K562 (cell line): ENCODE data around the gene TCAP. TPM values are rescaled to one million over a fixed set of nuclear protein-coding genes. Genes with fewer than 3 reads are reported as not detected.
A peak's percentile ranks its signal among the peaks of the same experiment; 100 is the strongest.

Experiments
- ATAC-seq: fragments of 200-7000 bp; cut with Tn5 transposase; 3 replicates; pipeline ENCODE4 v1.9.1; 2020; ENCODE audit warnings: moderate library complexity
- BruUV-seq: library from RNA; stranded (reverse); fragments of 400-500 nt; replicated peaks from 2 replicates; lab custom pipeline; 2021; lab: Mats Ljungman, UMichigan
- CTCF ChIA-PET: fragments of 300-600 bp; formaldehyde crosslinking; extraction: SDS; loops from one replicate; lab custom pipeline; 2021; ENCODE audit warnings: low intra/inter-chr PET ratio; lab: Yijun Ruan, JAX
- POLR2A ChIA-PET: fragments of 300-600, 350-650 bp; sonication (Branson Sonifier 250); formaldehyde crosslinking; extraction: SDS; loops from one replicate; lab custom pipeline; 2021; ENCODE audit warnings: antibody characterized with exemption, inconsistent platforms; lab: Yijun Ruan, JAX
- DNase-seq, 4 experiments: peaks; one replicate each; pipeline versions ENCODE4 v3.0.0 to v3.0.0-alpha.2; 2011 to 2018; ENCODE audit warnings: low spot score in 3 of 4, mixed read lengths in 3 of 4; ENCODE audit errors: extremely low read depth in 1 of 4
- FAIRE-seq: peaks from 2 replicates; lab custom pipeline; 2011; peaks lifted over from hg19 to GRCh38; lab: Jason Lieb, UNC
- H2AFZ ChIP-seq: 2 replicates; pipeline ENCODE4 v1.6.0; 2011; ENCODE audit warnings: low read depth, low read length, control low read depth, inconsistent platforms
- H3K27ac ChIP-seq: fragments of 200-600 bp; 3 replicates; pipeline ENCODE4 v1.8.0; 2011; ENCODE audit warnings: low read depth, mild to moderate bottlenecking, control low read depth, inconsistent platforms, low read length, moderate library complexity, mixed read lengths; ENCODE audit errors: extremely low read depth
- H3K27me3 ChIP-seq, 2 experiments: fragments of 300-600 bp in 1 of 2; 2 replicates in 1 of 2; 3 replicates in 1 of 2; pipeline versions ENCODE4 v1.6.0 to v1.8.0; 2011; ENCODE audit warnings: inconsistent platforms in 2 of 2, low read length in 2 of 2, mild to moderate bottlenecking in 1 of 2, mixed read lengths in 1 of 2, moderate library complexity in 1 of 2; ENCODE audit not compliant: control insufficient read depth in 2 of 2, insufficient read depth in 2 of 2
- H3K36me3 ChIP-seq: fragments of 300-600 bp; 3 replicates; pipeline ENCODE4 v1.8.0; 2011; ENCODE audit warnings: mild to moderate bottlenecking, low read length, inconsistent platforms; ENCODE audit not compliant: control insufficient read depth, insufficient read depth
- H3K4me1 ChIP-seq, 2 experiments: fragments of 200-600 bp in 1 of 2; replicated peaks in 1 of 2; 2 replicates in 1 of 2; 3 replicates in 1 of 2; pipeline versions ENCODE4 v1.5.1 to v1.8.0; 2011; ENCODE audit warnings: inconsistent platforms in 2 of 2, low read length in 2 of 2, mild to moderate bottlenecking in 1 of 2, mixed read lengths in 1 of 2, moderate library complexity in 1 of 2; ENCODE audit not compliant: control insufficient read depth in 2 of 2, insufficient read depth in 2 of 2
- H3K4me2 ChIP-seq: 2 replicates; pipeline ENCODE4 v1.6.1; 2011; ENCODE audit warnings: low read length, control low read depth, inconsistent platforms, mixed read lengths; ENCODE audit not compliant: insufficient read depth
- H3K4me3 ChIP-seq: fragments of 200-600 bp; sonication (generic), shearing (Covaris generic); 2 replicates; pipeline ENCODE4 v1.5.1; 2016; ENCODE audit warnings: control low read depth, inconsistent platforms
- H3K79me2 ChIP-seq: fragments of 200-600 bp; 3 replicates; pipeline ENCODE4 v1.8.0; 2011; ENCODE audit warnings: low read length, inconsistent platforms; ENCODE audit not compliant: control insufficient read depth, insufficient read depth
- H3K9ac ChIP-seq, 2 experiments: 2 replicates each; pipeline versions ENCODE4 v1.6.0 to v1.6.1; 2011; ENCODE audit warnings: low read depth in 2 of 2, low read length in 2 of 2, control low read depth in 1 of 2, inconsistent platforms in 1 of 2, mild to moderate bottlenecking in 1 of 2, mixed read lengths in 1 of 2; ENCODE audit not compliant: insufficient read depth in 1 of 2
- H3K9me1 ChIP-seq: one replicate; pipeline ENCODE4 v1.6.0; 2011; ENCODE audit warnings: inconsistent platforms, mild to moderate bottlenecking, low read length, moderate library complexity; ENCODE audit not compliant: control insufficient read depth, insufficient read depth
- H3K9me3 ChIP-seq: replicated peaks from 2 replicates; pipeline ENCODE4 v1.5.1; 2011; ENCODE audit warnings: low read depth, low read length, inconsistent platforms; ENCODE audit not compliant: control insufficient read depth, insufficient read depth
- H4K20me1 ChIP-seq: replicated peaks from 2 replicates; pipeline ENCODE4 v1.6.1; 2011; ENCODE audit warnings: low read length, inconsistent platforms, mixed read lengths; ENCODE audit not compliant: control insufficient read depth, insufficient read depth
- CBX3 ChIP-seq, 2 experiments: IDR thresholded peaks; 1 replicate in 1 of 2; 2 replicates in 1 of 2; pipeline ENCODE4 v1.6.1; 2012; ENCODE audit warnings: inconsistent platforms in 2 of 2, low read length in 2 of 2, borderline replicate concordance in 1 of 2, control low read depth in 1 of 2
- ESRRA ChIP-seq: fragments of 450-650 bp; IDR thresholded peaks from 2 replicates; pipeline ENCODE4 v1.6.1; 2014; ENCODE audit warnings: low read depth, mild to moderate bottlenecking, moderate library complexity, borderline replicate concordance
- MEIS2 ChIP-seq: fragments of 450-650 bp; IDR thresholded peaks from 2 replicates; pipeline ENCODE4 v1.6.1; 2014; ENCODE audit warnings: mild to moderate bottlenecking; ENCODE audit not compliant: partially characterized antibody
- RBM14 ChIP-seq: fragments of 200-400 bp; formaldehyde crosslinking; IDR thresholded peaks from 2 replicates; pipeline ENCODE4 v1.6.1; 2018; ENCODE audit warnings: low read depth, mild to moderate bottlenecking, low read length, moderate library complexity, borderline replicate concordance; ENCODE audit not compliant: insufficient read depth
- RFX7 ChIP-seq: fragments of 250-450 bp; sonication (Bioruptor Pico); IDR thresholded peaks from 2 replicates; pipeline ENCODE4 v1.5.1; 2021; ENCODE audit warnings: mild to moderate bottlenecking
- ZBTB33 ChIP-seq: sonication (generic); formaldehyde crosslinking; IDR thresholded peaks from 2 replicates; pipeline ENCODE4 v1.8.1; 2023; ENCODE audit warnings: mild to moderate bottlenecking, missing genetic modification reagents
- ZC3H11A ChIP-seq: IDR thresholded peaks from 2 replicates; pipeline ENCODE4 v1.6.1; 2012; ENCODE audit warnings: low read depth, low read length, improper control_type of control experiment
- ZNF232 ChIP-seq: sonication (generic); formaldehyde crosslinking; IDR thresholded peaks from 2 replicates; pipeline ENCODE4 v1.8.0; 2022; ENCODE audit warnings: mild to moderate bottlenecking, missing genetic modification reagents
- ZNF282 ChIP-seq: sonication (generic); formaldehyde crosslinking; IDR thresholded peaks from 2 replicates; pipeline ENCODE4 v1.8.1; 2023; ENCODE audit warnings: missing genetic modification reagents
- ZNF79 ChIP-seq: fragments of 250-450 bp; sonication (Bioruptor Pico); IDR thresholded peaks from 2 replicates; pipeline ENCODE4 v1.4.0; 2020; ENCODE audit warnings: low read depth, mild to moderate bottlenecking, moderate library complexity
- WGBS: fragments of 100-300 bp; shearing (Covaris generic); methylation state at CpG from one replicate; pipeline ENCODE4 v1.1.6; 2016; ENCODE audit warnings: low coverage, mixed read lengths; ENCODE audit not compliant: insufficient coverage; ENCODE audit errors: missing lambda C conversion rate; 5-methylcytosine and 5-hydroxymethylcytosine counted together
- in situ Hi-C: fragments of 300-500 bp; cut with MboI; formaldehyde crosslinking; loops from 4 replicates; pipeline ENCODE4 v1.15.0; 2018; ENCODE audit warnings: inconsistent platforms, mixed read lengths
- intact Hi-C: fragments of 100-400 bp; cut with micrococcal nuclease; formaldehyde crosslinking; loops from 2 replicates; pipeline ENCODE4 v1.14.2; 2022
- polyA plus RNA-seq, 8 experiments: library from polyadenylated mRNA; depleted of rRNA in 4 of 8; stranded (reverse) in 5 of 8; unstranded in 3 of 8; fragments of >200 nt; fragmentation: Nextera tagmentation in 2 of 8; fragmentation: Illumina TruSeq in 1 of 8; extraction: Ambion mirVana in 2 of 8; extraction: Trizol in 1 of 8; gene quantifications; 2 replicates each; pipeline versions ENCODE4 v1.2.1 to v1.2.3, GENCODE V29; 2011 to 2014; ENCODE audit warnings: inconsistent platforms in 1 of 8, missing spikeins in 1 of 8
- total RNA-seq, 7 experiments: library from RNA; depleted of rRNA in 6 of 7; stranded (reverse); fragments of >200 nt in 6 of 7; fragmentation: Illumina TruSeq in 2 of 7; extraction: Trizol in 2 of 7; gene quantifications; 2 replicates each; pipeline versions ENCODE4 v1.2.1 to v1.2.3, GENCODE V29; 2011 to 2021; ENCODE audit warnings: low replicate concordance in 1 of 7
- TF ChIP-seq, protein P1 (sequence below): fragments of 450-650 bp; IDR thresholded peaks from one replicate; pipeline ENCODE4 v1.6.1; 2018; ENCODE audit warnings: mild to moderate bottlenecking, moderate library complexity; ENCODE audit not compliant: partially characterized antibody
- TF ChIP-seq, protein P2 (sequence below): sonication (generic); formaldehyde crosslinking; IDR thresholded peaks from 2 replicates; pipeline ENCODE4 v1.8.0; 2022; ENCODE audit warnings: mild to moderate bottlenecking, missing genetic modification reagents
- TF ChIP-seq, protein P3 (sequence below): IDR thresholded peaks from 2 replicates; pipeline ENCODE4 v1.6.1; 2012; ENCODE audit warnings: low read depth, low read length, improper control_type of control experiment, borderline replicate concordance

The TCAP gene
- total and polyA plus RNA-seq, 9 of the 15 experiments (the other 6 are each of a cell fraction or from before 2014, with no cell fraction given) = 0.33 to 1.4 (median 0.82) TPM; not detected in 2

- POLR2A ChIA-PET = interaction anchor here (0.6 to 1.6 kb wide), 4 partner anchors 8 to 98 kb away, joined by 3 to 12 read pairs (median 4); partner anchors contain the start of gene PGAP3
- FAIRE-seq = no peak
- peak overlapping the region; percentile 17; the same call in 1 of the 3 replicates for H3K27ac ChIP-seq
- no peak for TF ChIP-seq ZBTB33
- no peak for TF ChIP-seq ZNF282 (CRISPR knock-in tag)
- TF ChIP-seq, protein P1, sequence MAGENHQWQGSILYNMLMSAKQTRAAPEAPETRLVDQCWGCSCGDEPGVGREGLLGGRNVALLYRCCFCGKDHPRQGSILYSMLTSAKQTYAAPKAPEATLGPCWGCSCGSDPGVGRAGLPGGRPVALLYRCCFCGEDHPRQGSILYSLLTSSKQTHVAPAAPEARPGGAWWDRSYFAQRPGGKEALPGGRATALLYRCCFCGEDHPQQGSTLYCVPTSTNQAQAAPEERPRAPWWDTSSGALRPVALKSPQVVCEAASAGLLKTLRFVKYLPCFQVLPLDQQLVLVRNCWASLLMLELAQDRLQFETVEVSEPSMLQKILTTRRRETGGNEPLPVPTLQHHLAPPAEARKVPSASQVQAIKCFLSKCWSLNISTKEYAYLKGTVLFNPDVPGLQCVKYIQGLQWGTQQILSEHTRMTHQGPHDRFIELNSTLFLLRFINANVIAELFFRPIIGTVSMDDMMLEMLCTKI = no peak
- TF ChIP-seq ZNF232 (CRISPR knock-in tag) = no peak
- 0 out of 2 replicates have a peak, but pooled peaks have one; percentile 17 for TF ChIP-seq ESRRA
- TF ChIP-seq RFX7 (CRISPR knock-in tag) = no peak
- TF ChIP-seq MEIS2 = no peak
- TF ChIP-seq, protein P2, sequence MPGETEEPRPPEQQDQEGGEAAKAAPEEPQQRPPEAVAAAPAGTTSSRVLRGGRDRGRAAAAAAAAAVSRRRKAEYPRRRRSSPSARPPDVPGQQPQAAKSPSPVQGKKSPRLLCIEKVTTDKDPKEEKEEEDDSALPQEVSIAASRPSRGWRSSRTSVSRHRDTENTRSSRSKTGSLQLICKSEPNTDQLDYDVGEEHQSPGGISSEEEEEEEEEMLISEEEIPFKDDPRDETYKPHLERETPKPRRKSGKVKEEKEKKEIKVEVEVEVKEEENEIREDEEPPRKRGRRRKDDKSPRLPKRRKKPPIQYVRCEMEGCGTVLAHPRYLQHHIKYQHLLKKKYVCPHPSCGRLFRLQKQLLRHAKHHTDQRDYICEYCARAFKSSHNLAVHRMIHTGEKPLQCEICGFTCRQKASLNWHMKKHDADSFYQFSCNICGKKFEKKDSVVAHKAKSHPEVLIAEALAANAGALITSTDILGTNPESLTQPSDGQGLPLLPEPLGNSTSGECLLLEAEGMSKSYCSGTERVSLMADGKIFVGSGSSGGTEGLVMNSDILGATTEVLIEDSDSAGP (CRISPR knock-in tag) = no peak
- TF ChIP-seq ZNF79 (CRISPR knock-in tag) = no peak
- TF ChIP-seq CBX3 (IDR thresholded peaks at IDR 0.05; ENCODE audit: borderline replicate concordance in 1 of 2, low read length in 2 of 2) = peak in 1 of 2 experiments; percentile 44; a peak in 1 of 3 replicates
- TF ChIP-seq, protein P3, sequence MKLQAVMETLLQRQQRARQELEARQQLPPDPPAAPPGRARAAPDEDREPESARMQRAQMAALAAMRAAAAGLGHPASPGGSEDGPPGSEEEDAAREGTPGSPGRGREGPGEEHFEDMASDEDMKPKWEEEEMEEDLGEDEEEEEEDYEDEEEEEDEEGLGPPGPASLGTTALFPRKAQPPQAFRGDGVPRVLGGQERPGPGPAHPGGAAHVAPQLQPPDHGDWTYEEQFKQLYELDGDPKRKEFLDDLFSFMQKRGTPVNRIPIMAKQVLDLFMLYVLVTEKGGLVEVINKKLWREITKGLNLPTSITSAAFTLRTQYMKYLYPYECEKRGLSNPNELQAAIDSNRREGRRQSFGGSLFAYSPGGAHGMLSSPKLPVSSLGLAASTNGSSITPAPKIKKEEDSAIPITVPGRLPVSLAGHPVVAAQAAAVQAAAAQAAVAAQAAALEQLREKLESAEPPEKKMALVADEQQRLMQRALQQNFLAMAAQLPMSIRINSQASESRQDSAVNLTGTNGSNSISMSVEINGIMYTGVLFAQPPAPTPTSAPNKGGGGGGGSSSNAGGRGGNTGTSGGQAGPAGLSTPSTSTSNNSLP = no peak
- no peak for TF ChIP-seq RBM14
- TF ChIP-seq ZC3H11A = no peak
Measured at GRCh38 chr17:39676198-39676819, 11.2 kb downstream of the TCAP start.

More at GRCh38 chr17:39676198-39676819, 11.2 kb downstream of the TCAP start:
- WGBS = 38% methylated on average over 7 of the region's 7 CpGs
- Histone ChIP-seq H3K79me2 (no peaks in the 10 kb centered on the region), H3K27me3 (no peaks in the 10 kb centered on the region), H3K9me3 (no peaks in the 10 kb centered on the region), H3K36me3 (peaks cover 5% of the 10 kb centered on the region; the same call in 2 of the 3 replicates), H3K4me2 (no peak overlapping the region), H4K20me1 (no peaks in the 10 kb centered on the region; the same call in 1 of the 2 replicates), H2AFZ (peak overlapping the region; percentile 33; the same call in 1 of the 2 replicates), H3K4me1 (peaks cover 30 to 68% of the 10 kb centered on the region in 2 experiments; a peak in 4 of 5 replicates), H3K9me1 (no peaks in the 10 kb centered on the region), H3K9ac (peak overlapping the region in 1 of 2 experiments; percentile 88; a peak in 2 of 4 replicates), H3K4me3 (no peak overlapping the region)
- in situ Hi-C loops = no loop called here
- no TSS peak for BruUV-seq
- intact Hi-C loops = no loop called here
- ATAC-seq = peak; percentile 32
- DNase-seq = peak; percentile 60 to 69 (median 68)
- CTCF ChIA-PET = interaction anchor here (1.3 kb wide), 1 partner anchor 54 kb away, joined by 3 read pairs; no protein-coding TSS in a partner anchor
